IMR-90 (cell line): ENCODE results near the gene GRB2. TPM values are rescaled to one million over a fixed set of nuclear protein-coding genes. Genes with fewer than 3 reads are reported as not detected.

Experiments used
- ATAC-seq: fragments of 200-7000 bp; cut with Tn5 transposase; 2 replicates; pipeline ENCODE4 v1.9.1; 2020; ENCODE audit warnings: low read depth, mild to moderate bottlenecking, moderate library complexity
- BruUV-seq: library from RNA; stranded (reverse); fragments of 400-500 nt; replicated peaks from 2 replicates; lab custom pipeline; 2021; lab: Mats Ljungman, UMichigan
- CTCF ChIA-PET: fragments of 300-600 bp; formaldehyde crosslinking; extraction: SDS; loops from one replicate; lab custom pipeline; 2021; ENCODE audit warnings: antibody characterized with exemption; lab: Yijun Ruan, JAX
- POLR2A ChIA-PET: fragments of 300-600 bp; sonication (Branson Sonifier 250); formaldehyde crosslinking; loops from one replicate; lab custom pipeline; 2022; ENCODE audit warnings: antibody characterized with exemption; ENCODE audit not compliant: unreplicated experiment; lab: Charles Lee
- DNase-seq: peaks from one replicate; pipeline ENCODE4 v3.0.0; 2013
- H2AFZ ChIP-seq: replicated peaks from 2 replicates; pipeline ENCODE3; 2013; ENCODE audit warnings: low read length, mild to moderate bottlenecking; ENCODE audit not compliant: poor library complexity
- H2AK5ac ChIP-seq: 2 replicates; pipeline ENCODE4 v1.6.1; 2013; ENCODE audit warnings: low read depth, low read length, inconsistent platforms
- H2AK9ac ChIP-seq: replicated peaks from 2 replicates; pipeline ENCODE3; 2013; ENCODE audit warnings: mild to moderate bottlenecking, low read depth, low read length, moderate library complexity; ENCODE audit not compliant: poor library complexity
- H2BK120ac ChIP-seq: 2 replicates; pipeline ENCODE4 v1.6.1; 2013; ENCODE audit warnings: low read depth, low read length, inconsistent platforms
- H2BK15ac ChIP-seq: 3 replicates; pipeline ENCODE4 v1.6.1; 2013; ENCODE audit warnings: low read depth, low read length, inconsistent platforms
- H2BK20ac ChIP-seq: 2 replicates; pipeline ENCODE4 v1.6.1; 2013; ENCODE audit warnings: low read depth, mild to moderate bottlenecking, inconsistent platforms, low read length, moderate library complexity
- H2BK5ac ChIP-seq: 2 replicates; pipeline ENCODE4 v1.6.1; 2013; ENCODE audit warnings: mild to moderate bottlenecking, low read depth, low read length, inconsistent platforms; ENCODE audit not compliant: poor library complexity, severe bottlenecking
- H3K14ac ChIP-seq: replicated peaks from 2 replicates; pipeline ENCODE4 v1.6.1; 2013; ENCODE audit warnings: low read depth, low read length, inconsistent platforms
- H3K18ac ChIP-seq: 2 replicates; pipeline ENCODE4 v1.6.1; 2013; ENCODE audit warnings: low read depth, low read length, control low read depth
- H3K23ac ChIP-seq: 2 replicates; pipeline ENCODE4 v1.6.1; 2013; ENCODE audit warnings: low read depth, low read length, inconsistent platforms
- H3K27ac ChIP-seq: 2 replicates; pipeline ENCODE4 v1.5.1; 2013; ENCODE audit warnings: mild to moderate bottlenecking, control low read depth, low read length; ENCODE audit not compliant: insufficient read depth
- H3K27me3 ChIP-seq: 2 replicates; pipeline ENCODE4 v1.6.1; 2013; ENCODE audit warnings: low read length; ENCODE audit not compliant: control insufficient read depth, insufficient read depth
- H3K36me3 ChIP-seq: 2 replicates; pipeline ENCODE4 v1.6.1; 2013; ENCODE audit warnings: low read length, mixed read lengths; ENCODE audit not compliant: control insufficient read depth, insufficient read depth
- H3K4ac ChIP-seq: 2 replicates; pipeline ENCODE4 v1.6.1; 2013; ENCODE audit warnings: low read depth, low read length, inconsistent platforms
- H3K4me1 ChIP-seq: 2 replicates; pipeline ENCODE4 v1.6.1; 2013; ENCODE audit warnings: low read length, mixed read lengths; ENCODE audit not compliant: control insufficient read depth, insufficient read depth
- H3K4me2 ChIP-seq: 2 replicates; pipeline ENCODE4 v1.6.1; 2013; ENCODE audit warnings: low read depth, mild to moderate bottlenecking, control low read depth, low read length, moderate library complexity
- H3K4me3 ChIP-seq: 2 replicates; pipeline ENCODE4 v1.5.1; 2013; ENCODE audit warnings: low read depth, mild to moderate bottlenecking, control low read depth, low read length, moderate library complexity; ENCODE audit not compliant: insufficient read depth
- H3K56ac ChIP-seq: 2 replicates; pipeline ENCODE4 v1.6.1; 2013; ENCODE audit warnings: low read length, inconsistent platforms; ENCODE audit not compliant: insufficient read depth; ENCODE audit errors: extremely low read depth
- H3K79me1 ChIP-seq, 2 experiments: 2 replicates each; pipeline ENCODE4 v1.6.1; 2013; ENCODE audit warnings: low read length in 2 of 2, inconsistent platforms in 1 of 2, low read depth in 1 of 2
- H3K9ac ChIP-seq: 2 replicates; pipeline ENCODE4 v1.6.1; 2013; ENCODE audit warnings: low read depth, low read length, control low read depth
- H3K9me1 ChIP-seq: 2 replicates; pipeline ENCODE4 v1.6.1; 2013; ENCODE audit warnings: low read length, inconsistent platforms; ENCODE audit not compliant: insufficient read depth
- H3K9me3 ChIP-seq: 2 replicates; pipeline ENCODE4 v1.6.1; 2013; ENCODE audit warnings: low read length; ENCODE audit not compliant: control insufficient read depth, insufficient read depth
- H4K20me1 ChIP-seq: 2 replicates; pipeline ENCODE4 v1.6.1; 2013; ENCODE audit warnings: low read length, inconsistent platforms; ENCODE audit not compliant: insufficient read depth
- H4K5ac ChIP-seq: 2 replicates; pipeline ENCODE4 v1.6.1; 2013; ENCODE audit warnings: mild to moderate bottlenecking, low read depth, low read length, control low read depth
- H4K8ac ChIP-seq, 2 experiments: 2 replicates each; pipeline ENCODE4 v1.6.1; 2013; ENCODE audit warnings: low read depth in 2 of 2, low read length in 2 of 2, control low read depth in 1 of 2, inconsistent platforms in 1 of 2
- H4K91ac ChIP-seq: 2 replicates; pipeline ENCODE4 v1.6.1; 2013; ENCODE audit warnings: low read depth, low read length, inconsistent platforms; ENCODE audit not compliant: insufficient read depth
- BHLHE40 ChIP-seq: fragments of 150-350 bp; IDR thresholded peaks from 2 replicates; pipeline ENCODE4 v1.6.1; 2016; ENCODE audit warnings: mild to moderate bottlenecking, low read depth, low read length
- CEBPB ChIP-seq: IDR thresholded peaks from 2 replicates; pipeline ENCODE4 v1.6.1; 2012; ENCODE audit warnings: low read depth, low read length, improper control_type of control experiment
- CHD1 ChIP-seq: IDR thresholded peaks from 2 replicates; pipeline ENCODE4 v1.6.1; 2012; ENCODE audit warnings: low read depth, low read length, improper control_type of control experiment
- FOS ChIP-seq: fragments of 150-350 bp; IDR thresholded peaks from 2 replicates; pipeline ENCODE4 v1.6.1; 2016; ENCODE audit warnings: low read depth, low read length
- NFE2L2 ChIP-seq: fragments of 150-350 bp; IDR thresholded peaks from 2 replicates; pipeline ENCODE4 v1.6.1; 2016; ENCODE audit warnings: low read depth, mild to moderate bottlenecking, low read length
- POLR2A ChIP-seq: IDR thresholded peaks from 2 replicates; pipeline ENCODE4 v1.6.1; 2012; ENCODE audit warnings: mild to moderate bottlenecking, low read depth, low read length
- RAD21 ChIP-seq: IDR thresholded peaks from 2 replicates; pipeline ENCODE4 v1.6.1; 2012; ENCODE audit warnings: low read length, improper control_type of control experiment
- RCOR1 ChIP-seq: IDR thresholded peaks from 2 replicates; pipeline ENCODE4 v1.6.1; 2012; ENCODE audit warnings: mild to moderate bottlenecking, low read length, improper control_type of control experiment; ENCODE audit not compliant: insufficient replicate concordance
- RFX5 ChIP-seq: IDR thresholded peaks from 2 replicates; pipeline ENCODE4 v1.8.0; 2012; ENCODE audit warnings: low read depth, mild to moderate bottlenecking, low read length, moderate library complexity
- SMC3 ChIP-seq: fragments of 150-350 bp; IDR thresholded peaks from 2 replicates; pipeline ENCODE4 v1.6.1; 2016; ENCODE audit warnings: low read depth, mild to moderate bottlenecking, antibody characterized with exemption, low read length, moderate library complexity
- USF2 ChIP-seq: fragments of 150-350 bp; IDR thresholded peaks from 2 replicates; pipeline ENCODE4 v1.6.1; 2017; ENCODE audit warnings: mild to moderate bottlenecking, antibody characterized with exemption, low read length, low read depth
- WGBS, 2 experiments: methylation state at CpG; one replicate each; pipeline versions ENCODE4 v1.1.5 to v1.1.7; 2013; ENCODE audit warnings: missing lambda C conversion rate in 2 of 2; ENCODE audit not compliant: insufficient read length in 1 of 2; ENCODE audit errors: extremely low coverage in 2 of 2; 5-methylcytosine and 5-hydroxymethylcytosine counted together
- dilution Hi-C: fragments of 300-500 bp; cut with HindIII; formaldehyde crosslinking; loops from one replicate; pipeline ENCODE4 v1.14.3; 2018; ENCODE audit warnings: low sequenced_read_pairs; ENCODE audit not compliant: unreplicated experiment
- in situ Hi-C: fragments of 300-500 bp; cut with MboI; formaldehyde crosslinking; loops from 3 replicates; pipeline ENCODE4 v1.14.3; 2019; ENCODE audit warnings: low sequenced_read_pairs, inconsistent platforms, mixed read lengths
- intact Hi-C: fragments of 100-400 bp; cut with micrococcal nuclease; formaldehyde crosslinking; loops from 2 replicates; pipeline ENCODE4 v1.10.0; 2022
- polyA plus RNA-seq, 3 experiments: library from polyadenylated mRNA; depleted of rRNA; stranded (reverse); fragments of >200 nt; gene quantifications; 2 replicates each; pipeline ENCODE4 v1.2.3, GENCODE V29; 2012; ENCODE audit warnings: low replicate concordance in 1 of 3
- total RNA-seq: library from RNA; depleted of rRNA; stranded (reverse); fragments of >200 nt; gene quantifications from 2 replicates; pipeline ENCODE4 v1.2.3, GENCODE V29; 2012

The GRB2 gene
- total and polyA plus RNA-seq, 2 of the 4 experiments (the other 2 are of a cell fraction): 49.3 to 62.1 TPM

DNA sequence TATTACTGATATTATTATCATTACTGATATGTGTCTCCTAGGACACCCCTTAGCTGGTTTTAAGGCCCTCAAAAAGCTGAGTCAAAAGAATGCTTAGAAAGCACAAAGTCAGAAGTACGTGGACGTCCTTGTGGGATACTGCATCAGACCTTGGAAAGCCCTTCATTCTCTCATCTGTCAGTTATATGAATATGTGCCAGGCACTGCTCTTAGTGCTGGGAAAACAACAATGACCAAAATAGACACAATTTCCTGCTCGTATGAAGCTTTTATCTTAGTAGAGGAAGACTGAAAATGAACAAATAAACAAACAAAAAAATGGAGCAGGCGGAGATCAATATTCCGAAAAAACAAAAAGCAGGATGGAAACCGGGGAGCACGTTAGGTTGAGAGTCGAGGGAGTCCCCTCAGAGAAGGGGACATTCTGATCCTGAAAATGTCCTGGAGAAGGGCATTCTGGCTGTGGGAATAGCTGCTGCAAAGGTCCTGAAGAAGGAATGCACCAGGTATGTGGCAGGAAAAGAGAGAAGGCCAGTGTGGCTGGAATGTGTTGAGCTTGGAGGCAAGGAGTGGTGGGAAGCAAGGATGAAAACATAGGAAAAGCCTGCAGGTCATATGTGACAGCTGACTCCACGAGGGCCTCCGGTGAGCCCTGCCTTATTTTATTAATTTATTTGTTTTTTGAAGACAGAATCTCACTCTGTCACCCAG lies 35.4 kb upstream of the GRB2 start (continued):
- TF ChIP-seq NFE2L2: no peak
- no peak for TF ChIP-seq SMC3
- TF ChIP-seq RAD21: no peak

DNA sequence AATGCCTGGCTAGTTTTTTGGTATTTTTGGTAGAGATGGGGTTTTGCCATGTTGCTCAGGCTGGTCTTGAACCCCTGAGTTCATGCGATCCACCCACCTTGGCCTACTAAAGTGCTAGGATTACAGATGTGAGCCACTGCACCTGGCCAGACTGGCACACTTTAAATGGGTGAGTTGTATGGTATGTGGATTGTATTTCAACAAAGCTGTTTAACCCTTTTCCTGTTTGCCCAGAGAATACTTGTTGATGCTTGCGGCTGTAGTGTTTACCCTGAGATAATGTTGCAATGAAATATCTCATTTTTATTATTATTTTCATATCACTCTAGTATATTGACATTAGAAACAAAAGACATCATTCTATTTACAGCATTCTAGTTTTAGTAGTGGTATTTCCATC lies 33.8 kb upstream of the GRB2 start:
- ChIA-PET POLR2A (no interaction called here), CTCF (no interaction called here)
- H3K27me3 ChIP-seq: no peaks in the 10 kb centered on the region
- no TSS peak for BruUV-seq
- no peak overlapping the region for H2BK20ac ChIP-seq
- ATAC-seq (no peak), DNase-seq (no peak)
- no peak overlapping the region for H3K56ac ChIP-seq
- no peak overlapping the region for H4K5ac ChIP-seq
- dilution Hi-C loops (no loop called here), intact Hi-C loops (no loop called here), in situ Hi-C loops (no loop called here)
- H2AK9ac ChIP-seq: no peak overlapping the region
- H4K8ac ChIP-seq: no peak overlapping the region
- H4K91ac ChIP-seq: no peak overlapping the region
- H3K4me1 ChIP-seq: peaks cover 5% of the 10 kb centered on the region
- no CpG with 5 or more reads among the region's 2 CpGs for WGBS, 2 experiments
- H2AFZ ChIP-seq: no peak overlapping the region
- H2BK5ac ChIP-seq: no peak overlapping the region
- no peak overlapping the region for H2BK15ac ChIP-seq
- no peak overlapping the region for H3K23ac ChIP-seq
- no peak overlapping the region for H2BK120ac ChIP-seq
- no peaks in the 10 kb centered on the region for H4K20me1 ChIP-seq
- TF ChIP-seq CHD1: no peak
- no peak for TF ChIP-seq RCOR1
- TF ChIP-seq USF2: no peak
- no peak for TF ChIP-seq POLR2A
- no peak for TF ChIP-seq RFX5
- TF ChIP-seq BHLHE40: no peak
- TF ChIP-seq FOS: no peak
- TF ChIP-seq CEBPB: no peak
- peaks cover 4% of the 10 kb centered on the region; the same call in 1 of the 2 replicates for H3K9me1 ChIP-seq
- H3K79me1 ChIP-seq: no peaks in the 10 kb centered on the region
- no peak overlapping the region for H3K9ac ChIP-seq
- H2AK5ac ChIP-seq: 0 out of 2 replicates have a peak overlapping the region, but pooled peaks have one; percentile 1
- no peak overlapping the region for H3K4me2 ChIP-seq
- H3K18ac ChIP-seq: no peak overlapping the region
- no peaks in the 10 kb centered on the region for H3K36me3 ChIP-seq
- no peak overlapping the region for H3K4ac ChIP-seq
- no peaks in the 10 kb centered on the region for H3K9me3 ChIP-seq
- no peak overlapping the region for H3K4me3 ChIP-seq
- no peak overlapping the region for H3K14ac ChIP-seq
- no peak overlapping the region for H3K27ac ChIP-seq
